Measurements from ENCODE around the gene FHOD1. TPM values are rescaled to one million over a fixed set of nuclear protein-coding genes. Genes with fewer than 3 reads are reported as not detected.

FHOD1 gene
- total RNA-seq, 2 experiments from 2014 or later, result 16.5 to 55.0 TPM

DNA sequence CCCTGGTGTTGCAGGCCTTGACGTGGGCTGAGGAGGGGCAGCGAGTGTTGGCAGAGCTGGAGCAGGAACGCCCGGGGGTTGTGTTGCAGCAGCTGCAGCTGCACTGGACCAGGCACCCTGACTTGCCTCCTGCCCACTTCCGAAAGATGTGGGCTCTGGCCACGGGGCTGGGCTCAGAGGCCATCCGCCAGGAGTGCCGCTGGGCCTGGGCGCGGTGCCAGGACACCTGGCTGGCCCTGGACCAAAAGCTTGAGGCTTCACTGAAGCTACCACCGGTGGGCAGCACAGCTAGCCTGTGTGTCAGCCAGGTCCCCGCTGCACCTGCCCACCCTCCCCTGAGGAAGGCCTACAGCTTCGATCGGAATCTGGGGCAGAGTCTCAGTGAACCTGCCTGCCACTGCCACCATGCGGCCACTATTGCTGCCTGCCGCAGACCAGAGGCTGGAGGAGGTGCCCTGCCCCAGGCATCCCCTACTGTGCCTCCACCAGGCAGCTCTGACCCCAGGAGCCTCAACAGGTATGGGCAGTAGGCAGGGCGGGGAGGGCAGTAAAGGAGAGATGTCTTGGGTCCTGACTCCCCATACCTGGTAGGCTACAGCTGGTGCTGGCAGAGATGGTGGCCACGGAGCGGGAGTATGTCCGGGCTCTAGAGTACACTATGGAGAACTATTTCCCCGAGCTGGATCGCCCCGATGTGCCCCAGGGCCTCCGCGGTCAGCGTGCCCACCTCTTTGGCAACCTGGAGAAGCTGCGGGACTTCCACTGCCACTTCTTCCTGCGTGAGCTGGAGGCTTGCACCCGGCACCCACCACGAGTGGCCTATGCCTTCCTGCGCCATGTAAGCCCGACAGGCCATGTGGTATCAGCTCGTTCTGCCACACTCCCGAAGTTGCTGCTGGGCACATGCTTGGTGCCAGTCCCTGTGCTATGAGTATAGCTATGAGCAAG lies 37.7 kb upstream of the FHOD1 start:
- Histone ChIP-seq H3K27ac (ENCODE audit: low read depth, low read length, poor library complexity, severe bottlenecking) (no peak overlapping the region), H3K4me2 (ENCODE audit: low read length) (no peak overlapping the region), H3K79me2 (ENCODE audit: insufficient read depth, low read depth, low read length) (no peaks in the 10 kb centered on the region), H4K20me1 (ENCODE audit: insufficient read depth, low read length) (no peaks in the 10 kb centered on the region), H3K4me3 (ENCODE audit: low read depth, low read length, poor library complexity, severe bottlenecking) (no peak overlapping the region), H2AFZ (ENCODE audit: low read length) (no peak overlapping the region), H3K36me3 (ENCODE audit: insufficient read depth, low read length) (no peaks in the 10 kb centered on the region), H3K9me2 (ENCODE audit: insufficient read depth, low read length) (no peaks in the 10 kb centered on the region), H3K9me3 (ENCODE audit: low read length) (no peaks in the 10 kb centered on the region), H3K4me1 (ENCODE audit: insufficient read depth, low read length, poor library complexity, severe bottlenecking) (no peaks in the 10 kb centered on the region)
- no TSS peak for BruUV-seq (replicated peaks)
- intact Hi-C loops (cut with micrococcal nuclease; ENCODE audit: unreplicated experiment), result no loop called here
- TF ChIP-seq, protein P1, sequence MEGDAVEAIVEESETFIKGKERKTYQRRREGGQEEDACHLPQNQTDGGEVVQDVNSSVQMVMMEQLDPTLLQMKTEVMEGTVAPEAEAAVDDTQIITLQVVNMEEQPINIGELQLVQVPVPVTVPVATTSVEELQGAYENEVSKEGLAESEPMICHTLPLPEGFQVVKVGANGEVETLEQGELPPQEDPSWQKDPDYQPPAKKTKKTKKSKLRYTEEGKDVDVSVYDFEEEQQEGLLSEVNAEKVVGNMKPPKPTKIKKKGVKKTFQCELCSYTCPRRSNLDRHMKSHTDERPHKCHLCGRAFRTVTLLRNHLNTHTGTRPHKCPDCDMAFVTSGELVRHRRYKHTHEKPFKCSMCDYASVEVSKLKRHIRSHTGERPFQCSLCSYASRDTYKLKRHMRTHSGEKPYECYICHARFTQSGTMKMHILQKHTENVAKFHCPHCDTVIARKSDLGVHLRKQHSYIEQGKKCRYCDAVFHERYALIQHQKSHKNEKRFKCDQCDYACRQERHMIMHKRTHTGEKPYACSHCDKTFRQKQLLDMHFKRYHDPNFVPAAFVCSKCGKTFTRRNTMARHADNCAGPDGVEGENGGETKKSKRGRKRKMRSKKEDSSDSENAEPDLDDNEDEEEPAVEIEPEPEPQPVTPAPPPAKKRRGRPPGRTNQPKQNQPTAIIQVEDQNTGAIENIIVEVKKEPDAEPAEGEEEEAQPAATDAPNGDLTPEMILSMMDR (conservative IDR thresholded peaks at IDR 0.05; ENCODE audit: low read length), result no peak
- TF ChIP-seq EZH2phosphoT487 (IDR thresholded peaks at IDR 0.05; ENCODE audit: borderline replicate concordance, low read depth, low read length), result no peak
- no peak for DNase-seq (ENCODE audit: low spot score)
- ChIA-PET CTCF (ENCODE audit: unreplicated experiment) (interaction anchor here (0.6 kb wide), 1 partner anchor 17 kb away, joined by 3 read pairs; no protein-coding TSS in a partner anchor), POLR2A (interaction anchor here (0.5 kb wide), 1 partner anchor 315 kb away, joined by 6 read pairs; no protein-coding TSS in a partner anchor)

DNA sequence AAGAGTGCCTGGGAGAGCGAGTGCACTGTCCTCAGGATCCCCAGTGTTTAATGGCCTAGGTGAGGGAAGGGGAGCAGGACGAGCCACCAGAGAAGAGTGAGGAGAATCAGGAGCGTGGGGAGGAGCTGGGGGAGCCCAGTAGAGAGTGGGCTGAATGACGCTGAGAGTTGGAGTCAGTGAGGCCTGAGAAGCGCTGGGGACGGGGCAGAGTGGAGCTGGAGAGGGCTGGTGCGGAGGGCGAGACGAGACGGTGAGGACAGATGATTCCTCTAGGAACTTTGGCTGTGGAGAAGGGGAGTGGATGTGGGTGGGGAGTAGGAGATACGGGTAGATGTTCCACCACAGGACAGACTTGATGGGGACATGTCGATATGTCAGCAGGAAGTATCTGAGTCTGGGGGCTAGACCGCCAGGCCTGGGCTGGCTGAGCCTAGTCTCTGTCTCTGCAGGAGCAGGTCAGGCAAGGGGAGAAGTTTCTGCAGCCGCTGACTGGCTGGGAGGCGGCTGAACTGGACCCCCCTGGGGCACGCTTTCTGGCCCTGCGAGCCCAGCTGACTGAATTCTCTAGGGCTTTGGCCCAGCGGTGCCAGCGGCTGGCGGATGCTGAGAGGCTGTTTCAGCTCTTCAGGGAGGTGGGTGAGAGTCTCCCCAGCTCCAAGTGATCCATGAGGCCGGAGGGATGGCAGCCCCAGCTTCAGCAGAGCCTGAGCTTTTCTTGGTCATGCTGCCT lies 36.7 kb upstream of the FHOD1 start:
- ChIA-PET CTCF (ENCODE audit: unreplicated experiment) (interaction anchor here (0.6 kb wide), 1 partner anchor 16 kb away, joined by 3 read pairs; no protein-coding TSS in a partner anchor), POLR2A (interaction anchor here (0.5 kb wide), 1 partner anchor 314 kb away, joined by 6 read pairs; no protein-coding TSS in a partner anchor)
- no peak overlapping the region for H3K27ac ChIP-seq (ENCODE audit: low read depth, low read length, poor library complexity, severe bottlenecking)
- intact Hi-C loops (cut with micrococcal nuclease; ENCODE audit: unreplicated experiment), result no loop called here
- H3K4me1 ChIP-seq (ENCODE audit: insufficient read depth, low read length, poor library complexity, severe bottlenecking), result no peaks in the 10 kb centered on the region
- H4K20me1 ChIP-seq (ENCODE audit: insufficient read depth, low read length), result no peaks in the 10 kb centered on the region
- no TSS peak for BruUV-seq (replicated peaks)
- no peak overlapping the region for H2AFZ ChIP-seq (ENCODE audit: low read length)
- no peak for TF ChIP-seq EZH2phosphoT487 (IDR thresholded peaks at IDR 0.05; ENCODE audit: borderline replicate concordance, low read depth, low read length)
- TF ChIP-seq, protein P1 (conservative IDR thresholded peaks at IDR 0.05; ENCODE audit: low read length), result no peak
- H3K79me2 ChIP-seq (ENCODE audit: insufficient read depth, low read depth, low read length), result no peaks in the 10 kb centered on the region
- H3K9me3 ChIP-seq (ENCODE audit: low read length), result no peaks in the 10 kb centered on the region
- H3K4me2 ChIP-seq (ENCODE audit: low read length), result no peak overlapping the region
- no peak overlapping the region for H3K4me3 ChIP-seq (ENCODE audit: low read depth, low read length, poor library complexity, severe bottlenecking)
- no peak for DNase-seq (ENCODE audit: low spot score)
- no peaks in the 10 kb centered on the region for H3K9me2 ChIP-seq (ENCODE audit: insufficient read depth, low read length)
- H3K36me3 ChIP-seq (ENCODE audit: insufficient read depth, low read length), result no peaks in the 10 kb centered on the region

Data from OCI-LY7 (cell line).